ENCODE results near the gene BHMT. TPM values are rescaled to one million over a fixed set of nuclear protein-coding genes. Genes with fewer than 3 reads are reported as not detected.

BHMT gene
- total and polyA plus RNA-seq, 4 donors, result 27.7 to 197 (median 116) TPM

DNA sequence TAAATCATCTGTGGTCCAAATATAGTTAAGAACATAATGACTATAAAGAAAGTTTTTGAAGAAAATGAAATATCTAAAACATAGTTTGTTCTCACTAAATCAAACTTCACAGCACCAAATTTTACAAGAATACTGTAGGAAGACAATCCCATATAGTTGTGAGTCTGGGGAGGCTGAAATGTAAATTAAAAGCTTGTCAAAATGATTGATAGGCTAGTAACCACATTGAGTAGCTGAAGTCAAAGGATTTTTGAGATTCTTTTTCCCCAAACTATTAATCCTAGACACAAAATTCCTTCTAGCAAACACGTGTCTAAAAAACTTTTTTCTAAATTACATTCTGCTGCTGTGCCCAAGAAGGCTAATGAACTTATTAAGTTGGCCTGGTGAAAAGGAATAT lies 13.0 kb downstream of the BHMT start:
- WGBS, result 70% methylated on average over 1 of the region's 1 CpG

DNA sequence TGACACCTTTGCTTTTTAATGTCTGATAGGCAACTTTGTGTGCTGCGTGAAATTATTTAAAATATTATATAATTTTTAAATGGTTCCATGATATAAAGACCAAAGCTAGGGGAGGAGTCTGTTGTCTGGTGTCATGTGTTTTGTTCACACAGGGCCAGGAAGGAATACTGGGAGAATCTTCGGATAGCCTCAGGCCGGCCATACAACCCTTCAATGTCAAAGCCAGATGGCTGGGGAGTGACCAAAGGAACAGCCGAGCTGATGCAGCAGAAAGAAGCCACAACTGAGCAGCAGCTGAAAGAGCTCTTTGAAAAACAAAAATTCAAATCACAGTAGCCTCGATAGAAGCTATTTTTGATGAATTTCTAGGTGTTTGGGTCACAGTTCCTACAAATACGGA lies 19.2 kb downstream of the BHMT start:
- no peak overlapping the region for H3K9ac ChIP-seq (ENCODE audit: low read depth in 1 of 2, low read length in 2 of 2)
- 68% methylated on average over 6 of the region's 6 CpGs for WGBS
- no peak for TF ChIP-seq HNF4G (IDR thresholded peaks at IDR 0.05)
- no peak for TF ChIP-seq TAF1 (conservative IDR thresholded peaks at IDR 0.05)
- TF ChIP-seq, protein P1, sequence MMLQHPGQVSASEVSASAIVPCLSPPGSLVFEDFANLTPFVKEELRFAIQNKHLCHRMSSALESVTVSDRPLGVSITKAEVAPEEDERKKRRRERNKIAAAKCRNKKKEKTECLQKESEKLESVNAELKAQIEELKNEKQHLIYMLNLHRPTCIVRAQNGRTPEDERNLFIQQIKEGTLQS (IDR thresholded peaks at IDR 0.05), result no peak
- no peak for TF ChIP-seq FOXA2 (IDR thresholded peaks at IDR 0.05)
- TF ChIP-seq YY1 (IDR thresholded peaks at IDR 0.05), result no peak
- TF ChIP-seq RXRA (IDR thresholded peaks at IDR 0.05), result no peak
- no peak for TF ChIP-seq FOXA1 (IDR thresholded peaks at IDR 0.05)
- TF ChIP-seq, protein P2, sequence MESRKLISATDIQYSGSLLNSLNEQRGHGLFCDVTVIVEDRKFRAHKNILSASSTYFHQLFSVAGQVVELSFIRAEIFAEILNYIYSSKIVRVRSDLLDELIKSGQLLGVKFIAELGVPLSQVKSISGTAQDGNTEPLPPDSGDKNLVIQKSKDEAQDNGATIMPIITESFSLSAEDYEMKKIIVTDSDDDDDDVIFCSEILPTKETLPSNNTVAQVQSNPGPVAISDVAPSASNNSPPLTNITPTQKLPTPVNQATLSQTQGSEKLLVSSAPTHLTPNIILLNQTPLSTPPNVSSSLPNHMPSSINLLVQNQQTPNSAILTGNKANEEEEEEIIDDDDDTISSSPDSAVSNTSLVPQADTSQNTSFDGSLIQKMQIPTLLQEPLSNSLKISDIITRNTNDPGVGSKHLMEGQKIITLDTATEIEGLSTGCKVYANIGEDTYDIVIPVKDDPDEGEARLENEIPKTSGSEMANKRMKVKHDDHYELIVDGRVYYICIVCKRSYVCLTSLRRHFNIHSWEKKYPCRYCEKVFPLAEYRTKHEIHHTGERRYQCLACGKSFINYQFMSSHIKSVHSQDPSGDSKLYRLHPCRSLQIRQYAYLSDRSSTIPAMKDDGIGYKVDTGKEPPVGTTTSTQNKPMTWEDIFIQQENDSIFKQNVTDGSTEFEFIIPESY (IDR thresholded peaks at IDR 0.05), result no peak
- no peak for TF ChIP-seq JUND (IDR thresholded peaks at IDR 0.05)

More for the DNA sequence above, 13.0 kb downstream of the BHMT start:
- peaks cover 0 to 78% (median 57%) of the 10 kb centered on the region in 4 donors for H3K36me3 ChIP-seq (ENCODE audit: control insufficient read depth in 4 of 4, insufficient read depth in 3 of 4, low read depth in 1 of 4, low read length in 3 of 4)
- H3K9ac ChIP-seq (ENCODE audit: low read depth in 1 of 2, low read length in 2 of 2), result no peak overlapping the region
- no peak overlapping the region for H3K4me3 ChIP-seq (ENCODE audit: low read depth in 1 of 3, low read length in 3 of 3)
- DNase-seq (ENCODE audit: low spot score), result no peak
- TF ChIP-seq HNF4G (IDR thresholded peaks at IDR 0.05) (no peak), YY1 (IDR thresholded peaks at IDR 0.05) (no peak), GABPA (IDR thresholded peaks at IDR 0.05 in 1 of 2, conservative IDR thresholded peaks at IDR 0.05 in 1 of 2) (no peak), JUND (IDR thresholded peaks at IDR 0.05) (no peak), RAD21 (IDR thresholded peaks at IDR 0.05) (no peak), RXRA (IDR thresholded peaks at IDR 0.05) (no peak), NR2F2 (IDR thresholded peaks at IDR 0.05) (no peak)
- TF ChIP-seq, protein P3, sequence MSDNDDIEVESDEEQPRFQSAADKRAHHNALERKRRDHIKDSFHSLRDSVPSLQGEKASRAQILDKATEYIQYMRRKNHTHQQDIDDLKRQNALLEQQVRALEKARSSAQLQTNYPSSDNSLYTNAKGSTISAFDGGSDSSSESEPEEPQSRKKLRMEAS (IDR thresholded peaks at IDR 0.05), result no peak
- TF ChIP-seq, protein P4, sequence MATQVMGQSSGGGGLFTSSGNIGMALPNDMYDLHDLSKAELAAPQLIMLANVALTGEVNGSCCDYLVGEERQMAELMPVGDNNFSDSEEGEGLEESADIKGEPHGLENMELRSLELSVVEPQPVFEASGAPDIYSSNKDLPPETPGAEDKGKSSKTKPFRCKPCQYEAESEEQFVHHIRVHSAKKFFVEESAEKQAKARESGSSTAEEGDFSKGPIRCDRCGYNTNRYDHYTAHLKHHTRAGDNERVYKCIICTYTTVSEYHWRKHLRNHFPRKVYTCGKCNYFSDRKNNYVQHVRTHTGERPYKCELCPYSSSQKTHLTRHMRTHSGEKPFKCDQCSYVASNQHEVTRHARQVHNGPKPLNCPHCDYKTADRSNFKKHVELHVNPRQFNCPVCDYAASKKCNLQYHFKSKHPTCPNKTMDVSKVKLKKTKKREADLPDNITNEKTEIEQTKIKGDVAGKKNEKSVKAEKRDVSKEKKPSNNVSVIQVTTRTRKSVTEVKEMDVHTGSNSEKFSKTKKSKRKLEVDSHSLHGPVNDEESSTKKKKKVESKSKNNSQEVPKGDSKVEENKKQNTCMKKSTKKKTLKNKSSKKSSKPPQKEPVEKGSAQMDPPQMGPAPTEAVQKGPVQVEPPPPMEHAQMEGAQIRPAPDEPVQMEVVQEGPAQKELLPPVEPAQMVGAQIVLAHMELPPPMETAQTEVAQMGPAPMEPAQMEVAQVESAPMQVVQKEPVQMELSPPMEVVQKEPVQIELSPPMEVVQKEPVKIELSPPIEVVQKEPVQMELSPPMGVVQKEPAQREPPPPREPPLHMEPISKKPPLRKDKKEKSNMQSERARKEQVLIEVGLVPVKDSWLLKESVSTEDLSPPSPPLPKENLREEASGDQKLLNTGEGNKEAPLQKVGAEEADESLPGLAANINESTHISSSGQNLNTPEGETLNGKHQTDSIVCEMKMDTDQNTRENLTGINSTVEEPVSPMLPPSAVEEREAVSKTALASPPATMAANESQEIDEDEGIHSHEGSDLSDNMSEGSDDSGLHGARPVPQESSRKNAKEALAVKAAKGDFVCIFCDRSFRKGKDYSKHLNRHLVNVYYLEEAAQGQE (IDR thresholded peaks at IDR 0.05), result no peak
- H3K9me3 ChIP-seq (ENCODE audit: control insufficient read depth in 4 of 4, low read length in 3 of 4), result no peaks in the 10 kb centered on the region
- no peak overlapping the region for H3K27ac ChIP-seq (ENCODE audit: low read depth in 1 of 2, low read length in 2 of 2)
- H3K27me3 ChIP-seq (ENCODE audit: control insufficient read depth in 4 of 4, insufficient read depth in 4 of 4, low read length in 3 of 4), result no peaks in the 10 kb centered on the region
- H3K4me1 ChIP-seq (ENCODE audit: control insufficient read depth in 4 of 4, insufficient read depth in 4 of 4, low read length in 3 of 4), result peaks cover 0 to 3% (median 1%) of the 10 kb centered on the region in 4 donors

More for the DNA sequence above, 19.2 kb downstream of the BHMT start:
- H3K27me3 ChIP-seq (ENCODE audit: control insufficient read depth in 4 of 4, insufficient read depth in 4 of 4, low read length in 3 of 4), result no peaks in the 10 kb centered on the region
- H3K4me3 ChIP-seq (ENCODE audit: low read depth in 1 of 3, low read length in 3 of 3), result no peak overlapping the region
- no peak for DNase-seq (ENCODE audit: low spot score)
- H3K9me3 ChIP-seq (ENCODE audit: control insufficient read depth in 4 of 4, low read length in 3 of 4), result no peaks in the 10 kb centered on the region
- H3K4me1 ChIP-seq (ENCODE audit: control insufficient read depth in 4 of 4, insufficient read depth in 4 of 4, low read length in 3 of 4), result peaks cover 0 to 12% (median 8%) of the 10 kb centered on the region in 4 donors
- peaks cover 0 to 41% (median 28%) of the 10 kb centered on the region in 4 donors for H3K36me3 ChIP-seq (ENCODE audit: control insufficient read depth in 4 of 4, insufficient read depth in 3 of 4, low read depth in 1 of 4, low read length in 3 of 4)
- no peak overlapping the region for H3K27ac ChIP-seq (ENCODE audit: low read depth in 1 of 2, low read length in 2 of 2)
